HL-60 (cell line): ENCODE results near the gene CISD1.

ENCODE experiments used
- DNase-seq, 2 experiments: peaks; one replicate each; pipeline ENCODE4 v3.0.0-alpha.2; 2010 to 2020; ENCODE audit warnings: low read depth in 1 of 2, low spot score in 1 of 2
- H3K27ac ChIP-seq: fragments of 250-450 bp; sonication (Bioruptor Pico); replicated peaks from 2 replicates; pipeline ENCODE4 v1.5.1; 2020; ENCODE audit warnings: mild to moderate bottlenecking, moderate library complexity
- H3K27me3 ChIP-seq: fragments of 250-450 bp; sonication (Bioruptor Pico); 2 replicates; pipeline ENCODE4 v1.5.1; 2021; ENCODE audit warnings: mild to moderate bottlenecking, moderate library complexity; ENCODE audit not compliant: insufficient read depth, poor library complexity, severe bottlenecking
- H3K4me3 ChIP-seq: replicated peaks from 2 replicates; pipeline ENCODE4 v1.5.1; 2011; ENCODE audit warnings: mild to moderate bottlenecking, control low read depth, low read length; ENCODE audit not compliant: insufficient read depth
- CTCF ChIP-seq: IDR thresholded peaks from one replicate; pipeline ENCODE4 v1.5.1; 2011; ENCODE audit warnings: low read length, control low read depth, inconsistent platforms; ENCODE audit not compliant: insufficient read depth
- GABPA ChIP-seq: IDR thresholded peaks from 2 replicates; pipeline ENCODE4 v1.6.1; 2012; ENCODE audit warnings: low read depth
- POLR2AphosphoS5 ChIP-seq: IDR thresholded peaks from 2 replicates; pipeline ENCODE4 v1.6.1; 2012; ENCODE audit warnings: low read depth
- REST ChIP-seq: IDR thresholded peaks from 2 replicates; pipeline ENCODE4 v1.6.1; 2012; ENCODE audit warnings: low read depth; ENCODE audit not compliant: insufficient replicate concordance
- SPI1 ChIP-seq: IDR thresholded peaks from 2 replicates; pipeline ENCODE4 v1.6.1; 2012; ENCODE audit warnings: low read depth, mild to moderate bottlenecking, borderline replicate concordance

Gene CISD1

GRCh38 chr10:58311026-58311425 lies 42.1 kb downstream of the CISD1 start:
- Histone ChIP-seq H3K4me3 (no peak overlapping the region), H3K27me3 (peaks cover 3% of the 10 kb centered on the region), H3K27ac (no peak overlapping the region)
- no peak for DNase-seq
- TF ChIP-seq SPI1 = no peak
- no peak for TF ChIP-seq CTCF
- TF ChIP-seq POLR2AphosphoS5 = no peak
- no peak for TF ChIP-seq GABPA
- no peak for TF ChIP-seq REST

- H3K27ac ChIP-seq = no peak overlapping the region
- no peaks in the 10 kb centered on the region for H3K27me3 ChIP-seq
- no peak overlapping the region for H3K4me3 ChIP-seq
- TF ChIP-seq SPI1 (no peak), CTCF (no peak), GABPA (no peak), POLR2AphosphoS5 (no peak), REST (no peak)
- no peak for DNase-seq
Observed at GRCh38 chr10:58316874-58317273, 47.9 kb downstream of the CISD1 start.

GRCh38 chr10:58318346-58318745 lies 49.4 kb downstream of the CISD1 start:
- DNase-seq = no peak
- TF ChIP-seq SPI1 (no peak), POLR2AphosphoS5 (no peak), REST (no peak), GABPA (no peak), CTCF (no peak)
- Histone ChIP-seq H3K4me3 (no peak overlapping the region), H3K27me3 (no peaks in the 10 kb centered on the region), H3K27ac (no peak overlapping the region)
